Neural crest cell (in vitro differentiated cells): ENCODE data around the gene DHX15. TPM values are rescaled to one million over a fixed set of nuclear protein-coding genes. Genes with fewer than 3 reads are reported as not detected.

ENCODE experiments used
- DNase-seq: peaks from one replicate; pipeline ENCODE4 v3.0.0; 2021; ENCODE audit warnings: low read depth, mixed read lengths, low spot score
- H3K27ac Mint-ChIP-seq: one replicate; pipeline ENCODE4 v1.8.0; 2021; ENCODE audit warnings: mild to moderate bottlenecking, mixed read lengths; ENCODE audit not compliant: unreplicated experiment
- H3K27me3 Mint-ChIP-seq: 2 replicates; pipeline ENCODE4 v1.8.0; 2021; ENCODE audit warnings: low read depth, mild to moderate bottlenecking, mixed read lengths
- H3K36me3 Mint-ChIP-seq: 2 replicates; pipeline ENCODE4 v1.8.0; 2021; ENCODE audit warnings: low read depth, mild to moderate bottlenecking, mixed read lengths
- H3K4me1 Mint-ChIP-seq: 2 replicates; pipeline ENCODE4 v1.8.0; 2021; ENCODE audit warnings: mixed read lengths
- H3K4me3 Mint-ChIP-seq: one replicate; pipeline ENCODE4 v1.8.0; 2021; ENCODE audit warnings: mild to moderate bottlenecking, mixed read lengths
- H3K9me3 Mint-ChIP-seq: 2 replicates; pipeline ENCODE4 v1.8.0; 2021; ENCODE audit warnings: mixed read lengths
- CTCF ChIP-seq: fragments of 200-600 bp; sonication (generic); conservative IDR thresholded peaks from 2 replicates; pipeline ENCODE4 v1.5.0; 2021; ENCODE audit warnings: antibody characterized with exemption, mild to moderate bottlenecking
- total RNA-seq: library from RNA; stranded (reverse); gene quantifications from 2 replicates; pipeline ENCODE4 v1.2.1, GENCODE V29; 2021

DHX15 gene
- total RNA-seq, 1 donor from 2014 or later: 240 TPM

DNA sequence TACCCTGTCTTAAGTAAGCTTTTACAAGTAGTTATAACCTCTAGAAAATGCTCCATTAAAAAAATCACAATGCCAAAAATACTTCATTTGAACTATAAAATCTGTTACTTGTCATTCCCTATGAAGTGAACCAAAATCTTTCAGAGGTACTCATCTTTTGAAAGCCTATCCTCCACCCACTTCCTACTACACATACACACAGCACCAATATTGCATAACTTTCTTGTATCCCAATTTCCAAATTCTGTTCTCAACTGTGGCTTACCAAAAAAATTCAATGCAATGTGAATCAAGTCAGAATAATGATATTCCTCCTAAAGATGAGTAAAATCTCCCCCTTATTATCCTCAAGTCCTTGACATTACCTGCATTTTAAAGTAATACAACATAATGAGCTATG is 15.9 kb downstream of the DHX15 start:
- Mint-ChIP-seq H3K36me3 (peaks cover 40% of the 10 kb centered on the region), H3K4me3 (no peak overlapping the region)

GRCh38 chr4:24565054-24565453 is 19.3 kb downstream of the DHX15 start:
- no peak overlapping the region for H3K27ac Mint-ChIP-seq
- TF ChIP-seq CTCF: no peak
- no peaks in the 10 kb centered on the region for H3K27me3 Mint-ChIP-seq
- H3K9me3 Mint-ChIP-seq: peaks cover 10% of the 10 kb centered on the region
- DNase-seq: no peak
- H3K4me3 Mint-ChIP-seq: no peak overlapping the region
- peaks cover 45% of the 10 kb centered on the region for H3K36me3 Mint-ChIP-seq
- peaks cover 36% of the 10 kb centered on the region for H3K4me1 Mint-ChIP-seq

More for the DNA sequence above, 15.9 kb downstream of the DHX15 start:
- Mint-ChIP-seq H3K9me3 (peaks cover 4% of the 10 kb centered on the region), H3K27me3 (no peaks in the 10 kb centered on the region), H3K4me1 (peaks cover 40% of the 10 kb centered on the region), H3K27ac (no peak overlapping the region)
- no peak for DNase-seq
- no peak for TF ChIP-seq CTCF

- H3K4me3 Mint-ChIP-seq: no peak overlapping the region
- peaks cover 10% of the 10 kb centered on the region for H3K9me3 Mint-ChIP-seq
- no peak for DNase-seq
- no peak for TF ChIP-seq CTCF
- peaks cover 30% of the 10 kb centered on the region for H3K4me1 Mint-ChIP-seq
- no peaks in the 10 kb centered on the region for H3K27me3 Mint-ChIP-seq
- H3K36me3 Mint-ChIP-seq: peaks cover 40% of the 10 kb centered on the region
- no peak overlapping the region for H3K27ac Mint-ChIP-seq
These were observed 19.9 kb downstream of the DHX15 start for GRCh38 chr4:24564488-24564887.

GRCh38 chr4:24561438-24562139 is 22.8 kb downstream of the DHX15 start:
- peaks cover 46% of the 10 kb centered on the region for H3K4me1 Mint-ChIP-seq
- no peak overlapping the region for H3K27ac Mint-ChIP-seq
- no peak overlapping the region for H3K4me3 Mint-ChIP-seq
- H3K27me3 Mint-ChIP-seq: no peaks in the 10 kb centered on the region
- H3K36me3 Mint-ChIP-seq: peaks cover 29% of the 10 kb centered on the region
- peaks cover 10% of the 10 kb centered on the region for H3K9me3 Mint-ChIP-seq
- DNase-seq: no peak
- TF ChIP-seq CTCF: no peak

DNA sequence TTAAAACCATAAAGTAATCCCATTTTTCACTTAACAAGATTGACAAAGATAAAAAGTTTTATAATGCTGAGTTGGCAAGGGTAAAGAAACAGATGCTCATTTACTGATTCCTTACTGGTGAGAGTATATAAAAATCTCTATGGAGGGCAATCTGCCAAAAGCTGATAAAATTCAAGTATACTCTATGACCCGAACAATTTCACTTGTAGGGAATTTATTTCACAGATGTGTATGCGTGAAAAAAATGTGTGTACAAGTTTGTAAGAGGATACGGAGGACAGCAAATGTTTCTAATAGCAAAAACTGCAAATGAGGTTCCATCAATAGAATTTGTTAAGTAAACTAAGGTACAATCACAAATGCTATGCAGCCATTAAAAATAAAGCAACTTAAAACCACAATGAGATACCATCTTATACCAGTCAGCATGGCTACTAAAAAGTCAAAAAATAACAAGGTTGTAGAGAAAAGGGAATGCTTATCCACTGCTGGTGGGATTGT is 23.4 kb downstream of the DHX15 start:
- Mint-ChIP-seq H3K9me3 (peaks cover 10% of the 10 kb centered on the region), H3K36me3 (peaks cover 28% of the 10 kb centered on the region), H3K27me3 (no peaks in the 10 kb centered on the region), H3K27ac (no peak overlapping the region), H3K4me3 (no peak overlapping the region), H3K4me1 (peaks cover 49% of the 10 kb centered on the region)
- TF ChIP-seq CTCF: no peak
- no peak for DNase-seq
